Medulla oblongata (tissue), 1 donor: ENCODE measurements around the gene NUDC.
"Not testable (repeated sequence)": the region's sequence is repeated elsewhere in the genome, so short reads cannot be mapped to it uniquely, and the experiment has no call there.

Source experiments
- DNase-seq: peaks from one replicate; pipeline ENCODE4 v3.0.0-alpha.2; 2015; ENCODE audit errors: extremely low spot score

NUDC gene

DNA sequence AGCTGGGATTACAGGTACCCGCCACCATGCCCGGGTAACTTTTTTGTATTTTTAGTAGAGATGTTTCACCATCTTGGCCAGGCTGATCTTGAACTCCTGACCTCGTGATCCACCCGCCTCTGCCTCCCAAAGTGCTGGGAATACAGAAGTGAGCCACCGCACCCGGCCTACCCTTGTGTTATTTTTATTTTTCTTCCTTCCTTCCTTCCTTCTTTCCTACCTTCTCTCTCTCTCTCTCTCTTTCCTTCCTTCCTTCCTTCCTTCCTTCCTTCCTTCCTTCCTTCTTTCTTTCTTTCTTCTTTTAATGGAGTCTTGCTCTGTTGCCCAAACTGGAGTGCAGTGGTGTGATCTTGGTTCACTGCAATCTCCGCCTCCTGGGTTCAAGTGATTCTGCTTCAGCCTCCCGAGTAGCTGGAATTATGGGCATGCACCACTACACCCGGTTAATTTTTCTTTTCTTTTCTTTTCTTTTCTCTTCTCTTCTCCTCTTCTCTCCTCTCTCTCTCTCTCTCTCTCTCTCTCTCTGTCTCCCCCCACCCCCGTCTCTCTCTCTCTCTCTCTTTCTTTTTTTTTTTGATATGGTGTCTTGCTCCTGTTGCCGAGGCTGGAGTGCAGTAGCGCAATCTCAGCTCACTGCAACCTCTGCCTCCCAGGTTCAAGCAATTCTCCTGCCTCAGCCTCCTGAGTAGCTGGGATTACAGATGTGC lies 68.0 kb downstream of the NUDC start:
- not testable (repeated sequence) for DNase-seq

- DNase-seq: no peak
These were observed 70.0 kb downstream of the NUDC start for GRCh38 chr1:26991310-26992116.

- DNase-seq: peak; percentile 47
These were observed 71.9 kb downstream of the NUDC start, which contains the start of gene TRNP1 for GRCh38 chr1:26993237-26994019. Gene TRNP1 (plus strand): TSS chr1:26993692. CDS start chr1:26993787, 95 bp downstream.

GRCh38 chr1:26994020-26994786 lies 72.7 kb downstream of the NUDC start:
- DNase-seq: no peak

- DNase-seq: no peak
These were observed 73.4 kb downstream of the NUDC start for GRCh38 chr1:26994787-26995517.

- no peak for DNase-seq
These were observed 74.5 kb downstream of the NUDC start for GRCh38 chr1:26996024-26996423.
